ENCODE results near the gene ZFAND3.

Gene ZFAND3

DNA sequence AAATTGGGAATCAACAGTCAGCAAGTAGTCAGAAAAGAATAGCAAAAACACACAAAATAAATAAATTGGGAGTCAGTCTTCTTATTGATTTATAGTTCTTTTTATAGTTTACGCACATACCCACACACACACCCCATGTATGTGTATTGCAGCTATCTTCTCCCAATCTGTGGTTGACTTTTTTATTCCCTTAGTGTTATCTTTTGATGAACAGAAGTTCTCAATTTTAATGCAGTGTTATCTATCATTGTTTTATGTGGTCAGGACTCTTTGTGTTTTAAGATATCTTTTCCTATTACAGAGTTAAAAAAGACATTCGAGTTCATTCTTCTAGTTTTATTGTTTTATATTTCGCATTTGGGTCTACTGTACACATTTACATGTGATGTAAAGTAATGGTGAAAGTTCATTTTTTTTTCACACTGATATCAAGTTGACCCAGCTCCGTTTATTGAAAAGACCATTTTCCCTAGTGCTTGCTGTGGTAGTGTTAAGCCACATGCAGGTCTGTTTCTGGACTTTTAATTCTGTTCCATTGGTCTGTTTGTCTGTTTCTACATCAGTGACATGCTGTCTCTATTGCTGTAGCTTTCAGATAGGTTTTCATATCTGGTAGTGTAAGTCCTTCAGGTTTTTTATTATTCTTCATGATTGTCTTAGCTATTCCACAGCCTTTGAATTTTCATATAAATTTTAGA, 78.4 kb downstream of the ZFAND3 start:
- DNase-seq = no peak

DNA sequence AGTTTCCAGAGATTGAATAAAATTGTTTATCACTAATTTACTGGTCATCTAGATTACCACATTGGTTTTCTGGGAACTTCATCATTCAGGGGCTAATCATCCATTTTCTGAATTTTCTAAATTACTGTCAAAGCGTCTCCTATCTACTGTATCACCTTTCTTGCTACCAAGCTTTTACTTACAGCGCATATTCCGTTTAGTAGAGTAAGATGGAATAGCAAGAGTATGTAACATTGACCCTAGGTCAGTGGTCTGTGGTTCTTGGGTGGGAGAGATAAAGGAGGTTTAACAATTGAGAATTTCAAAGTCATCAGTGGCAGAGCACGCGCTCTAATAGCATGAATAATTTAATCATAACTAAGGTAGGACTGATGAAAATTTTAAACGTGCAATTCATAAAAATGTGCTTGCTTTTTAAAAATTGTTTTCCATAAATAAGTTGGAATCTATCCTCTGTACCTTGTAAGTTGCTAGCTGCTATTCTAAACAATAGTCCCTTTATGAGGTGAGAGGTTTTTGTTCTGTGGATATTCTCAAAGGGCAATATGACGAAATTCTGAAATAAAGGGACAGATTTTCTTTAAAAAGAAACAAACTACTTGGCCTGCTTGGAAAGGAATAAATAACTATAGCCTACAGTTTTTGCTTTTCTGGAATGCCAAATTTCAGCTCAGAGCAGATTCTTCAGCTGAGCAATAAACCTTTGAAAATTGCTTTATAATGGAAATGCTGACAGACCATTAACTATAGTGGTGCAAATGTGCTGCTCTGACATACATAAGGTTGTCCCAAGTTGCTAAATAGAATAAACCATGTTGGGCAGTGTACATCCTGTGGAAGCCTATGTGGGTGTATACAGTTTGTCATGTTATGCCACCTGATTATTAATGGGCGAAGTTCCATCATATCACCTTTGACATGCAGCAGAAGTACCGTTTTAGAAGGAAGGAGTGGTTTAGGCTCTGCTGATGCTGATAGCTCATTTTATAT, 84.1 kb downstream of the ZFAND3 start:
- DNase-seq = no peak

- DNase-seq = no peak
Observed at GRCh38 chr6:37904590-37904989, 85.1 kb downstream of the ZFAND3 start.

DNA sequence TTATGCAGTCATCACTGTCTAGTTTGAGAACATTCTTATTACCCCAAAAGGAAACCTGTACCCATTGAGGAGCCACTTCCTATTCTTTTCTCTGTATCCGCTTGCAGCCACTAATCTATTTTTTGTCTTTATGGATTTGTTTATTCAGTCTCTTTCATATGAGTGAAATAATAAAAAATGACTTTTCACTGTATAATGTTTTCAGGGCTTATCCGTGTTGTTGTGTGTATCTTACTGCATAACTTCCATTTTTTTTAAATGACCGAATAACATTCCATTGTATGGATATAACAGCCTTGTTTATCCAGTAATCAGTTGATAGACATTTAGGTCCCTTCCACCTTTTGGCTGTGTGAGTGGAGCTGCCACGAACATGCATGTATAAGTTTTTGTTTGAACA, 86.6 kb downstream of the ZFAND3 start:
- DNase-seq = no peak

DNA sequence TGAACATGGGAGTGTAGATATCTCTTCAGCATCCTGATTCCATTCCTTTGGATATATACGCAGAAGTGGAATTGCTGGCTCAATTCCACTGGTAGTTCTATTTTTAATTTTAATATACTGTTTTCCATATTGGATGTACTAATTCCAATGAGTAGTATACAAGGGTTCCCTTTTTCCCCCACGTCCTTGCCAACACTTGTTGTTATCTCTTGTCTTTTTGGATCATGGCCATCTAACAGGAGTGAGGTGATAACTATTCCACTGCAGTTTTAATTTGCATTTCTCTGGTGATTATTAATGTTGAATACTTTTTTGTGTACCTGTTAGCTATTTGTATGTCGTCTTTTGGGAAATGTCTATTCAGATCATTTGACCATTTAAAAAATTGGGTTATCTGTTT, 91.5 kb downstream of the ZFAND3 start:
- DNase-seq = no peak

DNA sequence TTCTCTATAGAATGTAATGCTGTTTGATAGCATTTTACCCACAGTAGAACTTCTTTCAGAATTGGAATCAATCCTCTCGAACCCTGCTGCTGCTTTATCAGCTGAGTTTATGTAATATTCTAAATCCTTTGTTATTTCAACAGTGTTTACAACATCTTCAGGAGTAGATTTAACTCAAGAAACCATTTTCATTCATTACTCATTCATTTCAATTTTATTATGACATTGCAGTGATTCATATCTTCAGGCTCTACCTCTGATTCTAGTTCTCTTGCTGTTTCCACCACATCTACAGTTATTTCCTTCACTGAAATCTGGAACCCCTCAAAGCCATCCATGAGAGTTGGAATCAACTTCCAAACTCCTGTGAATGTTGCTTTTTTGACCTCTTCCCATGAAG, 93.7 kb downstream of the ZFAND3 start:
- no peak for DNase-seq

DNA sequence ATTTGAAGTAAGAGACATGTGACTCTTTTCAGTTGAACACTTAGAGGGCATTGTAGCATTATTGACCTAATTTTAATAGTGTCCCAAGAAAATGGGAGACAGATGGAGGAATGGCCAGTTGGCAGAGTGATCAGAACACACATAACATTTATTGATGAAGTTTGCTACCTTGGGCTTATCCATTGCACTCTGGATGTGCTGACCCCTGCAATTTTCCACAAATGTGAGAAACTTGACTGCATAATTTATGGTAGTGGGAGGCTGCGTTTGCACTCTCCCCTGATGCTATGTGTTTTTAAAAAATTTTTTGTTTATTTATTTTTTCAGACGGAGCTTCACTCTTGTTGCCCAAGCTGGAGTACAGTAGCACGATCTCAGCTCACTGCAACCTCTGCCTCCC, 95.9 kb downstream of the ZFAND3 start:
- DNase-seq = no peak

- DNase-seq = no peak
Observed at GRCh38 chr6:37916149-37916548, 96.6 kb downstream of the ZFAND3 start.

GRCh38 chr6:37916675-37917074, 97.1 kb downstream of the ZFAND3 start:
- DNase-seq = no peak

- DNase-seq = no peak
Observed at GRCh38 chr6:37917566-37917965, 98.0 kb downstream of the ZFAND3 start.

DNA sequence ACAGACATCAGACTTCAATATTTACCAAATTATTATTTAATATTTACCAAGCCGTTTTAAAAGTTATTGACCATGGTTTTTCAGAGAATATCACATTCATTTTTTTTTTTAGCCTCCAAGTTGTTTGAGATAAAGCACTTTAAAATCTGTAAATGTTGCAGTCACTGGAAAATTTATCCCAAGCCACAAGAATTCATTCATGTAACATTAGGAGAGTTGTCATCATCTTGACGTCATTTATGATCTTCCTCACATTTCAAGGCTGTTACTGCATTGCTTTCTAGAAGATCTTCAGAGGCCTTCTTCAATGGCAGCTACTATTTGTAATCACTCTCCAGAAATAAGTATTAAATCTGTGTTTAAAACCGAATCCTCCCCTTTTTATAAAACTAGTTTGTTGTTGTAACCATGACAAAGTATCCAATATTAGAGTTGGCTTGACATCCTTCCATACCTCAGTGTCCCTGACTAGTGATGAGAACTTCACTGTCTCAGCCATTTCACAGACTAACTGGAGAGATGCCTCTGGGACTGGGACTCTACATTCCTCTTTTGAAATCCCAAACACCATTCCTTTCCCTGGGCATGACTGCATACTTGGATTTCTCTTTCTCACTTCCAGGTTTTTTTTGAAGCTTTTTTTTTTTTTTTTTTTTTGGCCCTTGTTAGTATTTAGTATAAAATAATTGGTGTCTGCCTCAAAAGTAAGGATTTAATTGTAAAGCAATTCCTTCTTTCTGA, 100.1 kb downstream of the ZFAND3 start:
- DNase-seq = no peak

GRCh38 chr6:37920667-37921066, 101.1 kb downstream of the ZFAND3 start:
- no peak for DNase-seq

- no peak for DNase-seq
Observed at GRCh38 chr6:37922563-37922962, 103.0 kb downstream of the ZFAND3 start.

DNA sequence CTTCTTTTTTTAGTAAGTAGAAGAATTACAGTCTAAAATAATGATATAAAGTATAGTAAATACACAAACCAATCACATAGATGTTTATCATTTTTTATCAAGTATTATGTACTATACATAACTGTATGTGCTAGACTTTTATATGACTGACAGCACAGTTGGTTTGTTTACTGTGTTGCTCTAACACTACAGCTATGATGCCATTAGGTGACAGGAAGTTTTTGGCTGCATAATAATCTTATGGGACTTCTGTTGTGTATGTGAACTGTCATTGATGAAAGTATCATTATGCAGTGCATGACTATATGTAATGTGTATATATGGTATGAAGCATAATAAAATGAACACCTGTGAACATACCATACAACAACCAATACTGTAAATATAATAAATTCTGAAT, 104.0 kb downstream of the ZFAND3 start:
- DNase-seq = no peak

GRCh38 chr6:37926661-37927060, 107.1 kb downstream of the ZFAND3 start:
- DNase-seq = no peak

DNA sequence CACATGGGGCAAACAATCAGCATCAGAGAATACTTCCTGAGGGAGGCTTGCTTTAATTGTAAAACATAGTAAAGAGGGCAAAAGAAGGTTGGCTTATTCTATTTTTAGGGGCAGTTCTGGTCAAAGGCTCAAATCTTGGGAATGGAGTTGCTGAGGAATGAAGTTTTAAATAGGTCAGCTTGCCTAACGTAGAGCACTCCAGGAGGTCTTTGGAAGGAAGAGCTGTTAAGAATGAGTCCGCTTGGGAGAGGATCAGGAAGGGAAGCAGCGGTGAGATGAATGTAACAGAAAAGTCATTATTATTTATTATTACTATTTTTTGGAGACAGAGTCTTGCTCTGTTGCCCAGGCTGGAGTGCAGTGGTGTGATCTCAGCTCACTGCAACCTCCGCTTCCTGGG, 108.7 kb downstream of the ZFAND3 start:
- DNase-seq = no peak

DNA sequence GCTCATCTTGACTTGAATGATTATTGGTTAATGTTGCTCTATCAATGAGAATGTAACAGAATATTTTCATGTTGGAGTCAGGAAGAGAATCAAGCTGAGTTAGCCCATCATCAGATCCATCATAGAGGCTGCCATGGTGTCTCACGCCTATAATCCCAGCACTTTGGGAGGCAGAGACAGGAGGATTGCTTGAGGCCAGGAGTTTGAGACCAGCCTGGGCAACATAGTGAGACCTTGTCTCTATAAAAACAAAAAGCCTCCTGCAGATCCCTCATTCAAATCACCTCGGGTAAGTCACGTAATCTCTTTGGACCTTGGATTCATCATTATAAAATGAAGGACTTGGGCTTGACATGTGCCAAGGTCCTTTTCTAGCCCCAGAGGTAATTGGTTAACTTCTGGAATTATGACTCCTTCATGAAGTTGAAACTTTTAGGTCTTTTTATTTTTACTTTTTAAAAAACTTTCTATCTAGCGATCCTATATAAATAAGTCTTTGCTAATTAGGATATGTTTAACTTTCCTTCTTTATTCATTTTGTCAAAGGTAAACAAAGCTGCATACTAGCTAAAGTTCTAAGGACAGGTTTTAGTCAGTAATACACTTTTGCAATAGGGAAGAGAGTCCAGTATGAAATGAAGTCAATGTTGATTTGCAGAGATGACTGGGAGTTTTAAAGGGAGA, 110.9 kb downstream of the ZFAND3 start:
- DNase-seq = no peak

DNA sequence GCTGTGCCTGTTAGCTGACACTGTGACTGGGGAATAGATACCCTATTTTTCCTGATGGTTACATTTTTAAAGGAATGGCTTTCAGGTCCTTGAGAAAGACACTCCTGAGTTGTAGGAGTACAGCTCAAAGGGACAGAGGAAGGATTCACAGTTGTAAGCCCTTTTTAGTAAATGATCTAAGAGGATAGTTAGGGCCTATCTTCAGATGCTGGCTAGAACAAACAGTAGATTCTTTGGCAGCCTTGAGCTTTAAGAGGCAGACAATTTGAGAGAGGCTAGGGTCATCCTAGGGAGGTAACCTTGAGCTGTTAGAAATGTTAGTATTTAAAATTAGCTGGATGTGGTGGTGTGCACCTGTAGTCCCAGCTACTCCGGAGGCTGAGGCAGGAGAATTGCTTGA, 111.5 kb downstream of the ZFAND3 start:
- DNase-seq = no peak

- no peak for DNase-seq
Observed at GRCh38 chr6:37934276-37934675, 114.7 kb downstream of the ZFAND3 start.

- DNase-seq = no peak
Observed at GRCh38 chr6:37936150-37936549, 116.6 kb downstream of the ZFAND3 start.

- DNase-seq = no peak
Observed at GRCh38 chr6:37936906-37937305, 117.4 kb downstream of the ZFAND3 start.

GRCh38 chr6:37938909-37939308, 119.4 kb downstream of the ZFAND3 start:
- no peak for DNase-seq

All from activated CD4-positive, CD25-positive, alpha-beta regulatory T cell treated with anti-CD3 and anti-CD28 coated beads, Interleukin-2, amount 50 U/mL, for 72 hours (primary cell).